ENCODE data around the gene EMC9. TPM values are rescaled to one million over a fixed set of nuclear protein-coding genes. Genes with fewer than 3 reads are reported as not detected.
A peak's percentile ranks its signal among the peaks of the same experiment; 100 is the strongest.

Gene EMC9
- total RNA-seq, 2 donors from 2014 or later = 38.0 to 56.5 TPM

DNA sequence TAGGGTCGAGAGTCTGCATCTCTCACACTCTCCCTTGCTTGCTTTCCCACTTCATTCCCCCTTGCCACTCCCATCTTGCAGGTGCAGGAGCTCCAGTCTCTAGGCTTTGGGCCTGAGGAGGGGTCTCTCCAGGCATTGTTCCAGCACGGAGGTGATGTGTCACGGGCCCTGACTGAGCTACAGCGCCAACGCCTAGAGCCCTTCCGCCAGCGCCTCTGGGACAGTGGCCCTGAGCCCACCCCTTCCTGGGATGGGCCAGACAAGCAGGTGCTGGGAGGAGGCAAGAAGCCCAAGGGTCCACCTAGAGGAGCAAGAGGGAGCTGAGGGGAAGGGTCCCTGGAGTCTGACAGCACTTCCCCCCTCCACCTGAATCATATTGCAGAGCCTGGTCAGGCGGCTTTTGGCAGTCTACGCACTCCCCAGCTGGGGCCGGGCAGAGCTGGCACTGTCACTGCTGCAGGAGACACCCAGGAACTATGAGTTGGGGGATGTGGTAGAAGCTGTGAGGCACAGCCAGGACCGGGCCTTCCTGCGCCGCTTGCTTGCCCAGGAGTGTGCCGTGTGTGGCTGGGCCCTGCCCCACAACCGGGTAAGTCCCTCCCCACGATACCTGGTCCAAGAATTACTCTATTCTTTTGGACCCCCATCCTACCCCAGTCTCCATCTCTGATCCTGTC lies 10.2 kb upstream of the EMC9 start:
- H3K9me3 Mint-ChIP-seq = no peaks in the 10 kb centered on the region
- peak overlapping the region; percentile 79 for H3K27ac Mint-ChIP-seq
- peaks cover 23% of the 10 kb centered on the region for H3K4me1 Mint-ChIP-seq (ENCODE audit: low read depth)
- H3K36me3 Mint-ChIP-seq (ENCODE audit: insufficient read depth in 2 of 2) = peaks cover 20 to 27% of the 10 kb centered on the region in 2 donors
- no peak for ATAC-seq (replicated peaks in 1 of 2)
- H3K27me3 Mint-ChIP-seq (ENCODE audit: low read depth) = no peaks in the 10 kb centered on the region
- DNase-seq = no peak
- H3K4me3 Mint-ChIP-seq = no peak overlapping the region

DNA sequence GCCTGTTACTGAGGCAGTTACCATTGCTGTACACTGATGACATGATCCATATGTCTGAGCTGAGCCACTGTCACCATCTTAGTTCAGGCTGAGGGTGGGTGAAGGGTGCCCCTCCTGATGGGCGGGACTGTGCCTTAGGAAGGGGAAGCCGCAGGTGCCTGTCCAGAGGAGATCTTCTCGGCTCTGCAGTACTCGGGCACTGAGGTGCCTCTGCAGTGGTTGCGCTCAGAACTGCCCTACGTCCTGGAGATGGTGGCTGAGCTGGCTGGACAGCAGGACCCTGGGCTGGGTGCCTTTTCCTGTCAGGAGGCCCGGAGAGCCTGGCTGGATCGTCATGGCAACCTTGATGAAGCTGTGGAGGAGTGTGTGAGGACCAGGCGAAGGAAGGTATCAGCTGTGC lies 9.6 kb upstream of the EMC9 start:
- no peak for ATAC-seq (replicated peaks in 1 of 2)
- H3K27ac Mint-ChIP-seq = peak overlapping the region; percentile 40
- no peak overlapping the region for H3K4me3 Mint-ChIP-seq
- peaks cover 23% of the 10 kb centered on the region for H3K4me1 Mint-ChIP-seq (ENCODE audit: low read depth)
- no peaks in the 10 kb centered on the region for H3K9me3 Mint-ChIP-seq
- no peak for DNase-seq
- H3K36me3 Mint-ChIP-seq (ENCODE audit: insufficient read depth in 2 of 2) = peaks cover 20 to 29% of the 10 kb centered on the region in 2 donors
- H3K27me3 Mint-ChIP-seq (ENCODE audit: low read depth) = no peaks in the 10 kb centered on the region

DNA sequence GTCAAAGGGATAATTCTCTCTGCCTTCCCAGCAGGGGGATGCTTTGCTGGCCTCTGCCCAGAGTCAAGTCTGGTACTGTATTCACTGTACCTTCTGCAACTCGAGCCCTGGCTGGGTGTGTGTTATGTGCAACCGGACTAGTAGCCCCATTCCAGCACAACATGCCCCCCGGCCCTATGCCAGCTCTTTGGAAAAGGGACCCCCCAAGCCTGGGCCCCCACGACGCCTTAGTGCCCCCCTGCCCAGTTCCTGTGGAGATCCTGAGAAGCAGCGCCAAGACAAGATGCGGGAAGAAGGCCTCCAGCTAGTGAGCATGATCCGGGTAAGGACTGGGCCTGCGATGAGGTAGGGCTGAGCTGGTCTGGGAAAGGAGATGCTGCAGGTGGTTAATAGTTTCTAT lies 9.2 kb upstream of the EMC9 start:
- ATAC-seq (replicated peaks in 1 of 2) = no peak
- Mint-ChIP-seq H3K4me3 (no peak overlapping the region), H3K36me3 (ENCODE audit: insufficient read depth in 2 of 2) (peaks cover 20 to 27% of the 10 kb centered on the region in 2 donors), H3K27me3 (ENCODE audit: low read depth) (no peaks in the 10 kb centered on the region), H3K9me3 (no peaks in the 10 kb centered on the region), H3K27ac (peak overlapping the region; percentile 40), H3K4me1 (ENCODE audit: low read depth) (peaks cover 26% of the 10 kb centered on the region)
- no peak for DNase-seq

GRCh38 chr14:24150061-24150460 lies 8.7 kb upstream of the EMC9 start:
- H3K36me3 Mint-ChIP-seq (ENCODE audit: insufficient read depth in 2 of 2) = peaks cover 20 to 23% of the 10 kb centered on the region in 2 donors
- H3K27me3 Mint-ChIP-seq (ENCODE audit: low read depth) = no peaks in the 10 kb centered on the region
- peaks cover 29% of the 10 kb centered on the region for H3K4me1 Mint-ChIP-seq (ENCODE audit: low read depth)
- H3K27ac Mint-ChIP-seq = no peak overlapping the region
- no peak overlapping the region for H3K4me3 Mint-ChIP-seq
- ATAC-seq (replicated peaks in 1 of 2) (no peak), DNase-seq (no peak)
- no peaks in the 10 kb centered on the region for H3K9me3 Mint-ChIP-seq

DNA sequence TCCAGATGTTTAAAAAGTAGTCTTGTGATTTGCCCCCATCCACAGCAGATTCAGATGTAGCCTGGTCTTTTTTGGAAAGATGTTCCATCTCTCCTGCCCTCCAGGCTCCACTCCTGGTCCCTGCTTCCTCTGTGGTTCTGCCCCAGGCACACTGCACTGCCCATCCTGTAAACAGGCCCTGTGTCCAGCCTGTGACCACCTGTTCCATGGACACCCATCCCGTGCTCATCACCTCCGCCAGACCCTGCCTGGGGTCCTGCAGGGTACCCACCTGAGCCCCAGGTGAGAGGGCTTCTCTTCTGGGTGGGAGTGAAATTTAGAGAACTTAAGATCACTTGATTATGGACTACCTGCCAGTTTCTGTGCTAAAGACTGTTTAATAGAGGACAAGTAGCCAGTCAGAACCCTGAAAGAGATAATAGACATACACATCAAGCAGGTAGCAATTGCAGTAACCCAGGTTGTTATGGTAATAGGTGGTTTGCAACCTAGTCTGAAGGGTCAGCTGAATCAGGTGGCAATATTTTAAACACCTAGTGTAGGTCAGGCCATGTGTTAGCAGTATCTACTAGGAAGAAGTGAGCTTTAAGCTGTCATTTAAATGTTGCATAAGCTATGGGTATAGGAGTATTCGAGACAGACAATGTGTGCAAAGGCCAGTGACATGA lies 8.0 kb upstream of the EMC9 start:
- ATAC-seq (replicated peaks in 1 of 2) = no peak
- H3K36me3 Mint-ChIP-seq (ENCODE audit: insufficient read depth in 2 of 2) = peaks cover 17 to 26% of the 10 kb centered on the region in 2 donors
- H3K4me3 Mint-ChIP-seq = peak overlapping the region; percentile 75 to 99
- H3K27ac Mint-ChIP-seq = peak overlapping the region; percentile 84
- peaks cover 35% of the 10 kb centered on the region for H3K4me1 Mint-ChIP-seq (ENCODE audit: low read depth)
- no peaks in the 10 kb centered on the region for H3K9me3 Mint-ChIP-seq
- DNase-seq = no peak
- no peaks in the 10 kb centered on the region for H3K27me3 Mint-ChIP-seq (ENCODE audit: low read depth)

- peak overlapping the region; percentile 93 to 99 for H3K4me3 Mint-ChIP-seq
- no peak for ATAC-seq (replicated peaks in 1 of 2)
- peaks cover 23 to 34% of the 10 kb centered on the region in 2 donors for H3K36me3 Mint-ChIP-seq (ENCODE audit: insufficient read depth in 2 of 2)
- H3K27ac Mint-ChIP-seq = peak overlapping the region; percentile 62
- H3K4me1 Mint-ChIP-seq (ENCODE audit: low read depth) = peaks cover 51% of the 10 kb centered on the region
- no peak for DNase-seq
- no peaks in the 10 kb centered on the region for H3K9me3 Mint-ChIP-seq
- H3K27me3 Mint-ChIP-seq (ENCODE audit: low read depth) = no peaks in the 10 kb centered on the region
Measured at GRCh38 chr14:24147761-24148428, 6.5 kb upstream of the EMC9 start.

- Mint-ChIP-seq H3K36me3 (ENCODE audit: insufficient read depth in 2 of 2) (peaks cover 26 to 35% of the 10 kb centered on the region in 2 donors), H3K27me3 (ENCODE audit: low read depth) (no peaks in the 10 kb centered on the region), H3K4me1 (ENCODE audit: low read depth) (peaks cover 58% of the 10 kb centered on the region), H3K4me3 (peak within 1 kb of the TSS; percentile 93 to 99), H3K9me3 (no peaks in the 10 kb centered on the region), H3K27ac (peak within 1 kb of the TSS; percentile 88)
- DNase-seq (peak; percentile 98 to 99), ATAC-seq (replicated peaks in 1 of 2) (peak; percentile 87 to 88)
Measured at GRCh38 chr14:24146978-24147760, 5.8 kb upstream of the EMC9 start, which contains the start of gene RNF31. Gene RNF31 (plus strand): TSS chr14:24147498. CDS start chr14:24147699, 201 bp downstream.

- Mint-ChIP-seq H3K27me3 (ENCODE audit: low read depth) (no peaks in the 10 kb centered on the region), H3K4me3 (peak within 1 kb of the TSS; percentile 93 to 99), H3K27ac (peak within 1 kb of the TSS; percentile 88), H3K9me3 (no peaks in the 10 kb centered on the region), H3K36me3 (ENCODE audit: insufficient read depth in 2 of 2) (peaks cover 26 to 38% of the 10 kb centered on the region in 2 donors), H3K4me1 (ENCODE audit: low read depth) (peaks cover 63% of the 10 kb centered on the region)
- peak; percentile 92 to 96 for DNase-seq
- ATAC-seq (replicated peaks in 1 of 2) = peak; percentile 74
Measured at GRCh38 chr14:24146453-24146977, 5.1 kb upstream of the EMC9 start, which contains the start of gene PSME2. Gene PSME2 (minus strand): TSS chr14:24146610. CDS start chr14:24146581, 29 bp downstream.

DNA sequence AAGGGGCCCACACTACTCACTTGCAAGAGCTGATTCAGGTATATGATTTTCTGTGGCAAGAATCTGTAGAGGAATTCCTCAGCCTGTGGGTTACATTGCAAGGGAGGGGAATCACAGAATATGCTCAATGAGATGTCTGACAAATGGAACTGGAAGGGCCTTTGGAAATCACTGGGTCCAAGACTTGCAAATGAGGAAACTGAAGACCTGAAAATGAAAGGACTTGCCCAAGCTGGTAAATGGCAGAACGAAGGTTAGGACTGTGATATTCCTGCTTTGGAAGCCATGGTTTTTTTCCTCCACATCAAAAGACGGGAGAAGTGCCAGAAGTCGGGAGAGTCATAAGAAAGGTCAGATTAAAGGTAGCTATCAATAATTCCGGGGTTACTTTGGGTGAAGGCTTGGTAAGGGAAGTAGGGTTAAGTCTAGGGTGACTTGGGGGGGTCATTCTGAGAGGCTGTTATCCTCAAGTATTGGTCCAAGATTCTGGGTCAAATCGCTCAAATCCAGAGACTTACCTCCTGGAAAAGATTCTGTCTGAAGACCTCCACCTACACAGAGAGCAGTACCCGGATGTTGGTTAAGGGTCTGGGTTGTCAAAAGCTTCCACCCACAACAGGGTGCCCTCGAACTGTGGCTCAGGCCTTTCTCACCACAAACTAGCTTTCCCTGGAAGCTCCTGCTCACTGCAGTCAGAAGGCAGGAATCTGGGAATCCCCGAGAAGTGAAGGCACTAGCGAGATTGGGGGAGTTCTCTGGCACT lies 4.5 kb upstream of the EMC9 start:
- DNase-seq (peak in 1 of 2 donors; percentile 36), ATAC-seq (replicated peaks in 1 of 2) (no peak)
- Mint-ChIP-seq H3K27ac (peak overlapping the region; percentile 88), H3K4me3 (peak overlapping the region; percentile 93 to 99), H3K4me1 (ENCODE audit: low read depth) (peaks cover 63% of the 10 kb centered on the region), H3K9me3 (no peaks in the 10 kb centered on the region), H3K36me3 (ENCODE audit: insufficient read depth in 2 of 2) (peaks cover 26 to 35% of the 10 kb centered on the region in 2 donors), H3K27me3 (ENCODE audit: low read depth) (no peaks in the 10 kb centered on the region)

DNA sequence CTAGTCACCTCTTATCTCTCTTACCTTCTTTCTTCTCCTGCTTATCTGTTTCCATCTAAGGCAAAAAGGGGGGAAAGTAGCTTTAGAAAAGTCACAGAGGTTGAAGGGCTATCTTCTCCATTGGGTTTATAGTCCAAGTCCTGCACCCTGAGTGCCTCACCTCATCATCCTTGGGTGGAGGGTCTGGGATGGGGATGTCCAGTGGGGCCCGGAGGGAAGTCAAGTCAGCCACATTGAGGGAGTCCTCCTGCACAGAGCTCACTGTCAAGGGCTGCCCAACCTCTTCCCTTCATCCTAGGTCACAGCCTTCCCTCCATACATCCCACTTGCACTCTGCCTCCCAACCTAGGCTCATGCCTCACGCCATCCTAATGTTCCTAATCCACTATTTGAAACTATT lies 3.8 kb upstream of the EMC9 start:
- H3K9me3 Mint-ChIP-seq = no peaks in the 10 kb centered on the region
- peak overlapping the region; percentile 93 to 99 for H3K4me3 Mint-ChIP-seq
- H3K27ac Mint-ChIP-seq = peak overlapping the region; percentile 88
- ATAC-seq (replicated peaks in 1 of 2) (no peak), DNase-seq (no peak)
- no peaks in the 10 kb centered on the region for H3K27me3 Mint-ChIP-seq (ENCODE audit: low read depth)
- H3K36me3 Mint-ChIP-seq (ENCODE audit: insufficient read depth in 2 of 2) = peaks cover 20 to 33% of the 10 kb centered on the region in 2 donors
- peaks cover 59% of the 10 kb centered on the region for H3K4me1 Mint-ChIP-seq (ENCODE audit: low read depth)

- ATAC-seq (replicated peaks in 1 of 2) = no peak
- peak overlapping the region; percentile 84 for H3K27ac Mint-ChIP-seq
Measured at GRCh38 chr14:24144451-24144850, 3.1 kb upstream of the EMC9 start.

GRCh38 chr14:24143511-24143910 lies 2.1 kb upstream of the EMC9 start:
- peaks cover 18 to 34% of the 10 kb centered on the region in 2 donors for H3K36me3 Mint-ChIP-seq (ENCODE audit: insufficient read depth in 2 of 2)
- no peak overlapping the region for H3K27ac Mint-ChIP-seq
- peak overlapping the region in 1 of 2 donors; percentile 8 for H3K4me3 Mint-ChIP-seq
- H3K27me3 Mint-ChIP-seq (ENCODE audit: low read depth) = no peaks in the 10 kb centered on the region
- peaks cover 63% of the 10 kb centered on the region for H3K4me1 Mint-ChIP-seq (ENCODE audit: low read depth)
- H3K9me3 Mint-ChIP-seq = no peaks in the 10 kb centered on the region
- DNase-seq (no peak), ATAC-seq (replicated peaks in 1 of 2) (no peak)

More at GRCh38 chr14:24144451-24144850, 3.1 kb upstream of the EMC9 start:
- Mint-ChIP-seq H3K9me3 (no peaks in the 10 kb centered on the region), H3K4me3 (peak overlapping the region; percentile 22 to 93), H3K36me3 (ENCODE audit: insufficient read depth in 2 of 2) (peaks cover 18 to 34% of the 10 kb centered on the region in 2 donors), H3K27me3 (ENCODE audit: low read depth) (no peaks in the 10 kb centered on the region), H3K4me1 (ENCODE audit: low read depth) (peaks cover 63% of the 10 kb centered on the region)
- DNase-seq = no peak

Measured in activated T-cell treated with anti-CD3 and anti-CD28 coated beads, Interleukin-2, amount 50 U/mL, for 72 hours (primary cell).